Transverse colon (tissue), 4 donors: ENCODE results near the gene EPM2A. TPM values are rescaled to one million over a fixed set of nuclear protein-coding genes. Genes with fewer than 3 reads are reported as not detected.

Source experiments
- DNase-seq: peaks from one replicate; pipeline ENCODE4 v3.0.0-alpha.2; 2019
- H3K27ac ChIP-seq, 4 donors: fragments of 200-600 bp; sonication (generic); 2 replicates each; pipeline ENCODE4 v1.5.1; 2016 to 2018; ENCODE audit warnings: inconsistent platforms in 4 of 4
- H3K27me3 ChIP-seq: fragments of 200-600 bp; sonication (generic); 2 replicates; pipeline ENCODE4 v1.5.1; 2017; ENCODE audit warnings: inconsistent platforms
- H3K36me3 ChIP-seq, 4 donors: fragments of 200-600 bp; sonication (generic); 2 replicates each; pipeline ENCODE4 v1.5.1; 2017 to 2019; ENCODE audit warnings: inconsistent platforms in 4 of 4
- H3K4me1 ChIP-seq, 4 donors: fragments of 200-600 bp; sonication (generic); 2 replicates each; pipeline ENCODE4 v1.5.1; 2017 to 2020; ENCODE audit warnings: inconsistent platforms in 4 of 4
- H3K4me3 ChIP-seq, 4 donors: fragments of 200-600 bp; sonication (generic); 1 replicate in 1 of 4; 2 replicates in 3 of 4; pipeline versions ENCODE4 v1.5.1 to v1.6.1; 2017 to 2019; ENCODE audit warnings: inconsistent platforms in 4 of 4
- H3K9me3 ChIP-seq, 2 donors: fragments of 200-600 bp; sonication (generic); 2 replicates each; pipeline ENCODE4 v1.5.1; 2017 to 2019; ENCODE audit warnings: inconsistent platforms in 2 of 2
- CTCF ChIP-seq, 5 experiments: fragments of 200-600 bp in 3 of 5; fragments of 450-650 bp in 2 of 5; sonication (generic) in 3 of 5; IDR thresholded peaks; 1 replicate in 2 of 5; 2 replicates in 3 of 5; pipeline ENCODE4 v1.5.1; 2016 to 2017; ENCODE audit warnings: antibody characterized with exemption in 5 of 5, inconsistent platforms in 3 of 5, mild to moderate bottlenecking in 2 of 5, moderate library complexity in 1 of 5
- EP300 ChIP-seq: sonication (generic); formaldehyde crosslinking; IDR thresholded peaks from one replicate; pipeline ENCODE4 v1.6.1; 2017; ENCODE audit warnings: antibody characterized with exemption, low read depth
- POLR2A ChIP-seq: fragments of 450-650 bp; IDR thresholded peaks from one replicate; pipeline ENCODE4 v1.6.1; 2016; ENCODE audit warnings: antibody characterized with exemption, mild to moderate bottlenecking, moderate library complexity
- POLR2AphosphoS5 ChIP-seq, 3 donors: sonication (generic); formaldehyde crosslinking; IDR thresholded peaks; one replicate each; pipeline ENCODE4 v1.6.1; 2016; ENCODE audit warnings: antibody characterized with exemption in 3 of 3
- WGBS, 2 donors: methylation state at CpG; one replicate each; pipeline ENCODE4 v1.1.5; 2018; ENCODE audit warnings: low coverage in 1 of 2; 5-methylcytosine and 5-hydroxymethylcytosine counted together
- in situ Hi-C, 4 donors: fragments of 200-750 bp; cut with MboI; loops; one replicate each; pipeline versions ENCODE4 v1.15.0 to v1.15.1; 2017; ENCODE audit warnings: low sequenced_read_pairs in 3 of 4, low pct_ligation_motif_present in 1 of 4, low pct_unique_long_range_greater_than_20kb in 1 of 4
- intact Hi-C: fragments of 100-400 bp; cut with DNase I; formaldehyde crosslinking; loops from one replicate; pipeline ENCODE4 v1.15.1; 2023; ENCODE audit warnings: low total_unique reads
- small RNA-seq, 4 donors: library from RNA; depleted of rRNA; stranded (forward); fragments of <200 nt; gene quantifications; one replicate each; pipeline ENCODE3, GENCODE V24; 2016
- total RNA-seq, 4 donors: library from RNA; depleted of rRNA; stranded (reverse); fragments of >200 nt; gene quantifications; one replicate each; pipeline ENCODE4 v1.1.0, GENCODE V29; 2016

Gene EPM2A
- total RNA-seq, 4 donors from 2014 or later = 10.5 to 33.6 (median 11.8) TPM

- H3K27ac ChIP-seq = no peak overlapping the region
- WGBS, 2 donors = 58 to 74% methylated on average over 1 of the region's 1 CpG
- in situ Hi-C loops = no loop called here
- no peaks in the 10 kb centered on the region for H3K27me3 ChIP-seq
- DNase-seq = no peak
- TF ChIP-seq EP300 (no peak), POLR2A (no peak), POLR2AphosphoS5 (IDR thresholded peaks at IDR 0.05) (no peak), CTCF (IDR thresholded peaks at IDR 0.05) (no peak)
- no peaks in the 10 kb centered on the region for H3K4me1 ChIP-seq
- no peaks in the 10 kb centered on the region for H3K9me3 ChIP-seq
- H3K4me3 ChIP-seq = no peak overlapping the region
- no peaks in the 10 kb centered on the region for H3K36me3 ChIP-seq
- intact Hi-C loops = no loop called here
Observed at GRCh38 chr6:145588981-145589380, 146.3 kb downstream of the EPM2A start.

GRCh38 chr6:145587334-145587733 lies 148.0 kb downstream of the EPM2A start:
- intact Hi-C loops = no loop called here
- no peak overlapping the region for H3K4me3 ChIP-seq
- TF ChIP-seq CTCF (IDR thresholded peaks at IDR 0.05) = no peak
- no peak for TF ChIP-seq POLR2AphosphoS5 (IDR thresholded peaks at IDR 0.05)
- TF ChIP-seq POLR2A = no peak
- no peak for TF ChIP-seq EP300
- H3K27me3 ChIP-seq = no peaks in the 10 kb centered on the region
- no peak for DNase-seq
- in situ Hi-C loops = no loop called here
- no peaks in the 10 kb centered on the region for H3K9me3 ChIP-seq
- H3K36me3 ChIP-seq = no peaks in the 10 kb centered on the region
- no peak overlapping the region for H3K27ac ChIP-seq
- no peaks in the 10 kb centered on the region for H3K4me1 ChIP-seq

- Histone ChIP-seq H3K27ac (no peak overlapping the region), H3K9me3 (no peaks in the 10 kb centered on the region), H3K36me3 (no peaks in the 10 kb centered on the region), H3K27me3 (no peaks in the 10 kb centered on the region), H3K4me1 (no peaks in the 10 kb centered on the region), H3K4me3 (no peak overlapping the region)
- intact Hi-C loops = no loop called here
- TF ChIP-seq CTCF (IDR thresholded peaks at IDR 0.05) (no peak), POLR2A (no peak), POLR2AphosphoS5 (IDR thresholded peaks at IDR 0.05) (no peak), EP300 (no peak)
- no peak for DNase-seq
- 69 to 83% methylated on average over 2 to 3 of the region's 3 CpGs for WGBS, 2 donors
- in situ Hi-C loops = no loop called here
Observed at GRCh38 chr6:145583753-145584152, 151.6 kb downstream of the EPM2A start.

Small RNAs within 50 kb of the gene (small RNA-seq; reads per million reads assigned to genes)
- 0 reads per million in 4 donors for gene AL023806.2

Other genes with a start within 250 kb of the EPM2A start
- gene FBXO30, start 79.3 kb upstream of the EPM2A start, total RNA-seq = 10 to 100 TPM in 1 of 4 donors, 1 to 10 TPM in 3; 6.0 to 13.0 (median 9.2) TPM
- 10 to 100 TPM; 21.6 to 36.2 (median 29.6) TPM for gene SHPRH, start 228.8 kb upstream of the EPM2A start, total RNA-seq